VCaP (cell line): ENCODE measurements around the gene METTL6.

Source experiments
- H3K27ac ChIP-seq: fragments of 450-650 bp; 2 replicates; pipeline ENCODE4 v1.5.1; 2017
- CTCF ChIP-seq: fragments of 450-650 bp; conservative IDR thresholded peaks from 2 replicates; pipeline ENCODE4 v1.5.1; 2017; ENCODE audit warnings: mild to moderate bottlenecking, moderate library complexity

The METTL6 gene

GRCh38 chr3:15427182-15427880 lies at the start of gene METTL6, which contains the start of gene EAF1:
METTL6 (minus strand) TSS chr3:15427544; CDS start chr3:15426511, 1,033 bp downstream.
EAF1 (plus strand) TSS chr3:15427598; CDS start chr3:15427780, 182 bp downstream.
- peak within 1 kb of the TSS; percentile 84 for H3K27ac ChIP-seq
- TF ChIP-seq CTCF = no peak; the same call in 1 of the 2 replicates

- no peak for TF ChIP-seq CTCF
- no peak overlapping the region for H3K27ac ChIP-seq
These were observed 49.0 kb upstream of the METTL6 start for GRCh38 chr3:15476378-15476777.

- TF ChIP-seq CTCF = no peak
- H3K27ac ChIP-seq = no peak overlapping the region
These were observed 47.8 kb upstream of the METTL6 start for GRCh38 chr3:15475161-15475560.

GRCh38 chr3:15471861-15472260 lies 44.5 kb upstream of the METTL6 start:
- TF ChIP-seq CTCF = no peak
- H3K27ac ChIP-seq = no peak overlapping the region

- H3K27ac ChIP-seq = no peak overlapping the region
- no peak for TF ChIP-seq CTCF
These were observed 43.5 kb upstream of the METTL6 start for GRCh38 chr3:15470849-15471248.

GRCh38 chr3:15470261-15470660 lies 42.9 kb upstream of the METTL6 start:
- no peak overlapping the region for H3K27ac ChIP-seq
- no peak for TF ChIP-seq CTCF

- no peak for TF ChIP-seq CTCF
- no peak overlapping the region for H3K27ac ChIP-seq
These were observed 40.2 kb upstream of the METTL6 start for GRCh38 chr3:15467227-15468181.
